Gastroesophageal sphincter (tissue), 4 donors: Measurements from ENCODE around the gene VWCE. TPM values are rescaled to one million over a fixed set of nuclear protein-coding genes. Genes with fewer than 3 reads are reported as not detected.

Experiments
- ATAC-seq: fragments of 150-250 bp; one replicate; pipeline ENCODE4 v1.9.1; 2016; ENCODE audit warnings: mild to moderate bottlenecking, moderate library complexity
- H3K27ac ChIP-seq, 4 donors: fragments of 200-600 bp; sonication (generic) in 3 of 4; 1 replicate in 3 of 4; 2 replicates in 1 of 4; pipeline ENCODE4 v1.5.1; 2016 to 2019
- H3K27me3 ChIP-seq: fragments of 200-600 bp; sonication (generic); one replicate; pipeline ENCODE4 v1.5.1; 2019
- H3K36me3 ChIP-seq, 2 donors: fragments of 200-600 bp; sonication (generic); one replicate each; pipeline ENCODE4 v1.5.1; 2019; ENCODE audit warnings: control low read depth in 1 of 2
- H3K4me1 ChIP-seq, 3 donors: fragments of 200-600 bp; sonication (generic); 1 replicate in 2 of 3; 2 replicates in 1 of 3; pipeline ENCODE4 v1.5.1; 2016 to 2019; ENCODE audit warnings: control low read depth in 2 of 3
- H3K4me3 ChIP-seq, 2 donors: fragments of 200-600 bp; sonication (generic); one replicate each; pipeline ENCODE4 v1.5.1; 2019; ENCODE audit warnings: mild to moderate bottlenecking in 1 of 2, moderate library complexity in 1 of 2
- H3K9me3 ChIP-seq, 3 donors: fragments of 200-600 bp; sonication (generic); one replicate each; pipeline ENCODE4 v1.5.1; 2017 to 2019; ENCODE audit warnings: control low read depth in 2 of 3
- CTCF ChIP-seq, 4 experiments: fragments of 200-600 bp in 2 of 4; fragments of 450-650 bp in 2 of 4; sonication (generic) in 1 of 4; IDR thresholded peaks; one replicate each; pipeline ENCODE4 v1.5.1; 2017 to 2019; ENCODE audit warnings: antibody characterized with exemption in 4 of 4, mild to moderate bottlenecking in 2 of 4, moderate library complexity in 2 of 4
- EP300 ChIP-seq: sonication (generic); formaldehyde crosslinking; IDR thresholded peaks from one replicate; pipeline ENCODE4 v1.6.1; 2017; ENCODE audit warnings: antibody characterized with exemption, mild to moderate bottlenecking
- POLR2A ChIP-seq, 2 donors: fragments of 450-650 bp; IDR thresholded peaks; one replicate each; pipeline ENCODE4 v1.6.1; 2017; ENCODE audit warnings: antibody characterized with exemption in 2 of 2, mild to moderate bottlenecking in 2 of 2, moderate library complexity in 1 of 2
- POLR2AphosphoS5 ChIP-seq: sonication (generic); formaldehyde crosslinking; IDR thresholded peaks from one replicate; pipeline ENCODE4 v1.6.1; 2017; ENCODE audit warnings: antibody characterized with exemption
- WGBS, 2 donors: methylation state at CpG; one replicate each; pipeline ENCODE4 v1.1.5; 2018; ENCODE audit warnings: low coverage in 1 of 2; 5-methylcytosine and 5-hydroxymethylcytosine counted together
- total RNA-seq, 4 donors: library from RNA; depleted of rRNA; stranded (reverse); fragments of >200 nt; gene quantifications; one replicate each; pipeline ENCODE4 v1.1.0, GENCODE V29; 2016

Gene VWCE
- total RNA-seq, 4 donors from 2014 or later: 0.78 to 1.0 (median 0.94) TPM; not detected in 1

DNA sequence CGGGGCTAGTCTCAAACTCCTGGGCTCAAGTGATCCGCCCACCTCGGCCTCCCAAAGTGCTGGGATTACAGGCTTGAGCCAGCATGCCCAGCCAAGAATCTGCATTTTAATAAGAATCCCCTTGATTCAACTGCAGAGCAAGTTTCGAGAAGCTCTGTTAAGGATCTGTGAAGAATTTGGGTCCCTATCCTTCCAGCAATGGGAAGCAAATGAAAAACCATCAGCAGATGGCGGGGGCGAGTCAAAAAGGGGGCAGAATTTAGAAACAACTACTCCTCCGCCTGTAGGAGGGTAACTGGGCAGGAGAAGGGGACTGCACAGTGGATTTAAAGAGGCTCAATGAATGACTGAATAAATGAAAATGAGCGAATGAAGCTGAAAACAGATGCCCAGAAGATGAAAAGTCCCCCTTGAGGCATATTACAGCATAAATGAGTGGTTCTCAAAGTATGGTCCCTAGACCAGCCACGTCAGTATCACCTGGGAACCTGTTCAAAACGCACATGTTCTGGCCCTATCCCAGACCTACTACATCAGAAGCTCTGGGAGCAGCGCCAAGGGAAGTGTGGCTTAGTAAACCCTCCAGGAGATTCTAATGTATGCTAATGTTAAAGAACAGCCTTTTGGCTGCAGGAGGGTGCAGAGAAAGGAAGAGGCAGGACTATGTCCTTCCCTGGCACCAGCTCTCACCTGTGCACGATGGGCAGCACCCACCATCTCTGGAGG, 15.0 kb downstream of the VWCE start:
- 82 to 89% methylated on average over 6 to 9 of the region's 12 CpGs for WGBS, 2 donors
- Histone ChIP-seq H3K27ac (no peak overlapping the region), H3K4me3 (no peak overlapping the region), H3K9me3 (no peaks in the 10 kb centered on the region), H3K4me1 (peaks cover 0 to 11% (median 0%) of the 10 kb centered on the region in 3 donors), H3K27me3 (peaks cover 25% of the 10 kb centered on the region), H3K36me3 (no peaks in the 10 kb centered on the region)
- no peak for ATAC-seq
- TF ChIP-seq CTCF (IDR thresholded peaks at IDR 0.05): no peak
- no peak for TF ChIP-seq POLR2A (IDR thresholded peaks at IDR 0.05)
- no peak for TF ChIP-seq POLR2AphosphoS5
- no peak for TF ChIP-seq EP300

- 46 to 67% methylated on average over 6 of the region's 10 CpGs for WGBS, 2 donors
- H3K4me1 ChIP-seq: peaks cover 0 to 11% (median 0%) of the 10 kb centered on the region in 3 donors
- ATAC-seq: no peak
- H3K27ac ChIP-seq: no peak overlapping the region
- H3K9me3 ChIP-seq: no peaks in the 10 kb centered on the region
- TF ChIP-seq POLR2AphosphoS5: no peak
- no peak for TF ChIP-seq CTCF (IDR thresholded peaks at IDR 0.05)
- TF ChIP-seq POLR2A (IDR thresholded peaks at IDR 0.05): no peak
- TF ChIP-seq EP300: no peak
- no peak overlapping the region for H3K4me3 ChIP-seq
- no peaks in the 10 kb centered on the region for H3K36me3 ChIP-seq
- peaks cover 25% of the 10 kb centered on the region for H3K27me3 ChIP-seq
Measured at GRCh38 chr11:61278001-61278470, 17.1 kb downstream of the VWCE start.

GRCh38 chr11:61277186-61278000, 17.7 kb downstream of the VWCE start:
- WGBS, 2 donors: 73 to 82% methylated on average over 4 to 14 of the region's 14 CpGs
- H3K4me3 ChIP-seq: no peak overlapping the region
- no peaks in the 10 kb centered on the region for H3K36me3 ChIP-seq
- no peak for ATAC-seq
- H3K27ac ChIP-seq: no peak overlapping the region
- peaks cover 0 to 11% (median 0%) of the 10 kb centered on the region in 3 donors for H3K4me1 ChIP-seq
- TF ChIP-seq POLR2AphosphoS5 (no peak), POLR2A (IDR thresholded peaks at IDR 0.05) (no peak)
- H3K27me3 ChIP-seq: peaks cover 25% of the 10 kb centered on the region
- no peaks in the 10 kb centered on the region for H3K9me3 ChIP-seq

DNA sequence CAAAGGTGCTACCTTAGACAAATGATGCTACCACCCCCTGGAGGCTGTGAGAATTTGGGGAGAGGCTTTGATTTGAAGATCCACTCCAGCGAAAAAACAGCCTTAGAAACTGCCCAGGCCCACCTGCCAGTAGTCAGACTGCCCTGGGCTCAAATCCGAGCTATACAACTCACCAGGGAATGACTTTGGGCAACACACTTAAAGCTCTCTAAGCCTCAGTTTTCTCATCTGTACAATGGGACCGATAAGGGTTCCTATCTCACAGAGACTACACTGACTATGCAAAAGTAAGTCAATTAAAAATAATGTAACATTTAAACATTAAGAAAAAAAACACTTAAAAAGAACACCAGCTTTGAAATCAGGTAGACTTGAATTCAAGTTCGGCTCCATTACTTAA, 19.9 kb downstream of the VWCE start:
- peaks cover 14% of the 10 kb centered on the region for H3K27me3 ChIP-seq
- TF ChIP-seq CTCF (IDR thresholded peaks at IDR 0.05) (no peak), POLR2AphosphoS5 (no peak), POLR2A (IDR thresholded peaks at IDR 0.05) (no peak), EP300 (no peak)
- no peak for ATAC-seq
- no peak overlapping the region for H3K4me3 ChIP-seq
- no peaks in the 10 kb centered on the region for H3K9me3 ChIP-seq
- 82 to 90% methylated on average over 2 to 4 of the region's 4 CpGs for WGBS, 2 donors
- H3K4me1 ChIP-seq: no peaks in the 10 kb centered on the region
- no peaks in the 10 kb centered on the region for H3K36me3 ChIP-seq
- no peak overlapping the region for H3K27ac ChIP-seq

DNA sequence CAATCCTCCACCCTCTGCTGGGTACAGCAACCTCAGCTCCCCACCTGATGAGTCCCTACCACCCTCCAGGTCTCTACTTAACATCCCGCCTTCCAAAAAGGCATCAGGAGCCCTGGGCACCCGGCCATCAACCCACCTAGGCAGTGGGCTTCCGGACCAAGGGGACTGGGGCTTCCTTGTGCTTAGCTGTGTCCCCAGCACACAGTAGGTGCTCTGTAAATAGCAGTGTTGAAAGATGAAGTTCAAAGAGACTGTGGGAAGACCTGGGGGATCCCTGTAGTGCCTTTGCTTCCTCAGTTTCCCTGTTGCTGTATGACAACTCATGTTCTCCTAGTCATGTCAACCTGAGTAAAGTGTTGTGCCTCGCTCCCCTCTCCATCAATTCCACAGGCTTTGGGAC, 21.0 kb downstream of the VWCE start:
- peaks cover 6% of the 10 kb centered on the region for H3K27me3 ChIP-seq
- H3K4me1 ChIP-seq: no peaks in the 10 kb centered on the region
- no CpG with 5 or more reads among the region's 4 CpGs for WGBS, 2 donors
- H3K36me3 ChIP-seq: no peaks in the 10 kb centered on the region
- H3K4me3 ChIP-seq: no peak overlapping the region
- TF ChIP-seq POLR2A (IDR thresholded peaks at IDR 0.05) (no peak), CTCF (IDR thresholded peaks at IDR 0.05) (no peak), POLR2AphosphoS5 (no peak), EP300 (no peak)
- ATAC-seq: no peak
- H3K9me3 ChIP-seq: no peaks in the 10 kb centered on the region
- H3K27ac ChIP-seq: no peak overlapping the region
